HG02798 (cell line): ENCODE data around the gene PERCC1.
"Not testable (repeated sequence)": the region's sequence is repeated elsewhere in the genome, so short reads cannot be mapped to it uniquely, and the experiment has no call there.

Source experiments
- ATAC-seq: cut with Tn5 transposase; IDR thresholded peaks from one replicate; pipeline ENCODE4 v1.9.1; 2021; ENCODE audit warnings: mild to moderate bottlenecking; ENCODE audit not compliant: unreplicated experiment, poor library complexity

Gene PERCC1

GRCh38 chr16:1432388-1433262 lies 1.7 kb downstream of the PERCC1 start:
- ATAC-seq: no peak

- ATAC-seq: no peak
Observed at GRCh38 chr16:1433263-1433560, 2.3 kb downstream of the PERCC1 start.

- no peak for ATAC-seq
Observed at GRCh38 chr16:1433756-1434155, 2.9 kb downstream of the PERCC1 start.

- no peak for ATAC-seq
Observed at GRCh38 chr16:1434644-1435592, 4.0 kb downstream of the PERCC1 start.

- no peak for ATAC-seq
Observed at GRCh38 chr16:1435921-1436697, 5.2 kb downstream of the PERCC1 start.

- no peak for ATAC-seq
Observed at GRCh38 chr16:1436731-1437355, 6.0 kb downstream of the PERCC1 start.

GRCh38 chr16:1437606-1438005 lies 6.7 kb downstream of the PERCC1 start:
- no peak for ATAC-seq

GRCh38 chr16:1438229-1439057 lies 7.6 kb downstream of the PERCC1 start:
- no peak for ATAC-seq

- no peak for ATAC-seq
Observed at GRCh38 chr16:1439058-1439698, 8.3 kb downstream of the PERCC1 start.

- ATAC-seq: not testable (repeated sequence)
Observed at GRCh38 chr16:1439699-1440074, 8.8 kb downstream of the PERCC1 start.

GRCh38 chr16:1441391-1441829 lies 10.5 kb downstream of the PERCC1 start:
- ATAC-seq: no peak

- ATAC-seq: no peak
Observed at GRCh38 chr16:1442697-1443096, 11.8 kb downstream of the PERCC1 start.

GRCh38 chr16:1443403-1443973 lies 12.6 kb downstream of the PERCC1 start:
- ATAC-seq: no peak

GRCh38 chr16:1443980-1444729 lies 13.3 kb downstream of the PERCC1 start, which contains the start of gene CCDC154:
TSS of gene CCDC154 (minus strand) at chr16:1444556. CDS start at chr16:1444322, 234 bp downstream.
- ATAC-seq: no peak

- no peak for ATAC-seq
Observed at GRCh38 chr16:1444730-1445517, 14.0 kb downstream of the PERCC1 start.

GRCh38 chr16:1445518-1446203 lies 14.8 kb downstream of the PERCC1 start:
- ATAC-seq: no peak
